HG02678 (cell line): Measurements from ENCODE around the gene DACT2.
"Not testable (repeated sequence)": the region's sequence is repeated elsewhere in the genome, so short reads cannot be mapped to it uniquely, and the experiment has no call there.

Experiments used
- ATAC-seq: cut with Tn5 transposase; IDR thresholded peaks from one replicate; pipeline ENCODE4 v1.9.1; 2021; ENCODE audit warnings: mild to moderate bottlenecking, moderate library complexity; ENCODE audit not compliant: unreplicated experiment

Gene DACT2

GRCh38 chr6:168305096-168305749 is 14.4 kb downstream of the DACT2 start:
- ATAC-seq, result no peak

GRCh38 chr6:168304752-168305015 is 14.9 kb downstream of the DACT2 start:
- no peak for ATAC-seq

GRCh38 chr6:168303982-168304751 is 15.4 kb downstream of the DACT2 start:
- no peak for ATAC-seq

- no peak for ATAC-seq
These were observed 17.0 kb downstream of the DACT2 start for GRCh38 chr6:168302534-168302933.

GRCh38 chr6:168301648-168302398 is 17.8 kb downstream of the DACT2 start:
- no peak for ATAC-seq

GRCh38 chr6:168300975-168301647 is 18.5 kb downstream of the DACT2 start:
- ATAC-seq, result no peak

GRCh38 chr6:168299541-168300511 is 19.8 kb downstream of the DACT2 start:
- no peak for ATAC-seq

GRCh38 chr6:168297643-168298042 is 21.9 kb downstream of the DACT2 start:
- no peak for ATAC-seq

GRCh38 chr6:168294901-168295300 is 24.7 kb downstream of the DACT2 start:
- no peak for ATAC-seq

- ATAC-seq, result no peak
These were observed 25.7 kb downstream of the DACT2 start for GRCh38 chr6:168293636-168294530.

- ATAC-seq, result no peak
These were observed 26.8 kb downstream of the DACT2 start for GRCh38 chr6:168292826-168293225.

- ATAC-seq, result no peak
These were observed 28.1 kb downstream of the DACT2 start for GRCh38 chr6:168291450-168291849.

GRCh38 chr6:168290095-168290494 is 29.5 kb downstream of the DACT2 start:
- no peak for ATAC-seq

GRCh38 chr6:168289571-168289962 is 30.0 kb downstream of the DACT2 start:
- ATAC-seq, result no peak

- no peak for ATAC-seq
These were observed 30.6 kb downstream of the DACT2 start for GRCh38 chr6:168288781-168289570.

- ATAC-seq, result not testable (repeated sequence)
These were observed 32.1 kb downstream of the DACT2 start for GRCh38 chr6:168287460-168287859.

GRCh38 chr6:168286771-168287446 is 32.7 kb downstream of the DACT2 start:
- ATAC-seq, result not testable (repeated sequence)

GRCh38 chr6:168286116-168286515 is 33.5 kb downstream of the DACT2 start:
- ATAC-seq, result no peak
